Fibroblast of pulmonary artery (primary cell): ENCODE data around the gene SLC38A10.

ENCODE experiments used
- DNase-seq: peaks from one replicate; pipeline ENCODE4 v3.0.0-alpha.2; 2010; ENCODE audit warnings: low read depth
- H3K4me3 ChIP-seq: replicated peaks from 2 replicates; pipeline ENCODE4 v1.5.1; 2011; ENCODE audit warnings: low read depth, mild to moderate bottlenecking, control low read depth, low read length, moderate library complexity
- TF ChIP-seq, protein P1 (sequence below): IDR thresholded peaks from 2 replicates; pipeline ENCODE4 v1.5.1; 2011; ENCODE audit warnings: mild to moderate bottlenecking, control low read depth, low read length, inconsistent platforms; ENCODE audit errors: missing control alignments

SLC38A10 gene

DNA sequence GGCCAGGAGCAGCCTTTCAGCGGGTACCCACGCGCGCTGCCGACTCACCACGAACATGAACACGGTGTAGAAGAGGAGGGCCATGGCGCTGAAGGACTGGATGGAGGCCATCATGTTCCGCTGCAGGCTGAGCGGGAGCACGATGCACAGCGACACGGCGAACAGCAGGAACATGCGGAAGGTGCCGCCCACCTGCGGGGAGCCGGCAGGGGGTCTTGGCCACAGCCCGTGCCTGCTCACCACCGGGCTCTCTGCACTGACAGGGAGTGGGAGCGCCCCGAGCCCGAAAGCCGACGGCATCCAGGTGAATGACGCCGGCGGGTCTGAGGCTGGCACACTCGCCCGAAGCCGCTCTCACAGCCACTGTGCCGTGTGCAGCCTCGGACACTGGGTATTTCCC lies 13.0 kb downstream of the SLC38A10 start:
- no peak for DNase-seq
- TF ChIP-seq, protein P1, sequence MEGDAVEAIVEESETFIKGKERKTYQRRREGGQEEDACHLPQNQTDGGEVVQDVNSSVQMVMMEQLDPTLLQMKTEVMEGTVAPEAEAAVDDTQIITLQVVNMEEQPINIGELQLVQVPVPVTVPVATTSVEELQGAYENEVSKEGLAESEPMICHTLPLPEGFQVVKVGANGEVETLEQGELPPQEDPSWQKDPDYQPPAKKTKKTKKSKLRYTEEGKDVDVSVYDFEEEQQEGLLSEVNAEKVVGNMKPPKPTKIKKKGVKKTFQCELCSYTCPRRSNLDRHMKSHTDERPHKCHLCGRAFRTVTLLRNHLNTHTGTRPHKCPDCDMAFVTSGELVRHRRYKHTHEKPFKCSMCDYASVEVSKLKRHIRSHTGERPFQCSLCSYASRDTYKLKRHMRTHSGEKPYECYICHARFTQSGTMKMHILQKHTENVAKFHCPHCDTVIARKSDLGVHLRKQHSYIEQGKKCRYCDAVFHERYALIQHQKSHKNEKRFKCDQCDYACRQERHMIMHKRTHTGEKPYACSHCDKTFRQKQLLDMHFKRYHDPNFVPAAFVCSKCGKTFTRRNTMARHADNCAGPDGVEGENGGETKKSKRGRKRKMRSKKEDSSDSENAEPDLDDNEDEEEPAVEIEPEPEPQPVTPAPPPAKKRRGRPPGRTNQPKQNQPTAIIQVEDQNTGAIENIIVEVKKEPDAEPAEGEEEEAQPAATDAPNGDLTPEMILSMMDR: no peak
- H3K4me3 ChIP-seq: no peak overlapping the region

DNA sequence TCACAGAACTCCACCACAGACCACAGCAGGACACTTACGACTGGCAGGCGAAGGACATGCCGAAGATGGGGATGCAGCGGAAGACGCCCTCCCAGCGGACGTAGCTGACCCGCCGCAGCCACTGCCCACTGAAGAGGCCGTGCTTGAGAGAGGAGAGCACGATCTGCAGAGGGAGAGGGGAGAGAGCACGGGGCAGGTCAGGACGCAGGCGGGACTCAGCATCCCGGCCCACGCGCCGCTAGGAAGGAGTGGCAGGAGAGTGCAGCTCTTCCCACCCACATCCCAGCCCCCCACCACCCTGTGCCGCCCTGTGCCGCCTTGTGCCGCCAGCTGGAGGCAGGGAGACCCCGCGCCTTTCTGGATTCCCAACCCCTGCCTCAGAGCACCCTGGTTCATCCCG lies 14.5 kb downstream of the SLC38A10 start:
- DNase-seq: no peak
- H3K4me3 ChIP-seq: no peak overlapping the region
- TF ChIP-seq, protein P1: no peak

DNA sequence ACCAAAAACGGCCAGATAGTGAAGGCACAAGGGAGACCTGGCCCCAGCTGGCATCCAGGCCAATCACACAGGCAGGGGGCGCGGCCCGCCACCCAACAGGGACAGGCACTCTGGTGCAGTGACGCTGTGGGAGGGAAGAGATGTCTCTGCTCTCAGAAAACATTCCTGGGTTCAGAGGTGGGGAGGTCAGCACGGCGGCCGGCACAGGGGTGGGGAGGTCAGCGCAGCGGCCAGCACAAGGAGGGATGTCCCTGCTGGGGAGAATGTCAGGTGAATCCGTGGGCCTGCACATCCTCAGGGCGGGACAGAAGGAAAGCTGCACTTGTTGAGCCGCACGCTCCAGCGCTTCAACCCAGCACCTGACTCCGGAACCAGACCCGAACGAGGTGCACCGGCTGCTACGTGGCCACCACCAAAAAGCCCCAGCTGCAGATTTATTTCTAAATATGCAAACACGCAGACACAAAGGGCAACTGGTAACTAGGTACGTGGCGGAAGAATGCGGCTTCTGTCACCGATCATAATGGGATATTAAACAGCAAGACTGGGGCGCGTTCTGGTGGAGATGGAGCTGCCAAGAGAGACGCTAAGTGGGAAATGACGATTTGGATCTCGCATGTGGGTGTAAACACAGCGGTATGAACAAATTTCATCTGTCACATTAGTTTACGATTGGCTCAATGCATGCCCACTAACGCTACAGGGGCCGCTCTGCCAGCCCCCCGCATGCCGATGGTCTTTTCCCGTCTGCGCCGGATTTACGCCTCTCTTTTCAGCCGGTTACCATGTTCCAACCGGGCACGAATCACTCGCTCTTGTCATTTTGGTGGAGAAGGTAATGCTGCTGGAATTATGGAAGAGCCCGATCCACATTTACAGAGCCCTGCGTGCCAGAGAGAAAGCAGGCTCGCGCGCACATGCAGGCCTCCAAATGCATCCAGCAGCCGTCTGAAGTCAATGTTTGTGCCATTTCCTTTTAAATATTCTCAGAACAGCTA lies 15.5 kb downstream of the SLC38A10 start:
- DNase-seq: no peak
- TF ChIP-seq, protein P1: no peak
- H3K4me3 ChIP-seq: no peak overlapping the region

DNA sequence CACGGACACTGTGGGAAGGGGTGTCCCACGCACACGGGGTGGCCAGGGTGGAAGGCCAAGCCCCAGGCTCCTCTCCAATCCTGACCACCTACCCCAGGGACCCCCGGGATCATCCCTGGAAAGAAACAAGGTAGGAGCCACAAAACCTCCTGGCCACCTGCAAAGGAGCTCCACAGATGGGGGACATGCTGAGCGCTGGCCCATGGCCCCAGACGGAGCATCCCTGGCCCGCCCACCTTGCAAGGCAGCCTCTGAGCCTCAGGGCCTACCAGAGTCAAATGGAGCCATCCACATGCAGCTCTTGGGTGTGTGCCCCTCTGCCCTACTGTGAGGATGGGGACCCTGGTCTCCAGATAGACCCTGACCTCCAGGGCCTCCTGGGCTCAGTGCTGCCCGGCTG lies 16.3 kb downstream of the SLC38A10 start:
- no peak overlapping the region for H3K4me3 ChIP-seq
- DNase-seq: no peak
- TF ChIP-seq, protein P1: no peak

DNA sequence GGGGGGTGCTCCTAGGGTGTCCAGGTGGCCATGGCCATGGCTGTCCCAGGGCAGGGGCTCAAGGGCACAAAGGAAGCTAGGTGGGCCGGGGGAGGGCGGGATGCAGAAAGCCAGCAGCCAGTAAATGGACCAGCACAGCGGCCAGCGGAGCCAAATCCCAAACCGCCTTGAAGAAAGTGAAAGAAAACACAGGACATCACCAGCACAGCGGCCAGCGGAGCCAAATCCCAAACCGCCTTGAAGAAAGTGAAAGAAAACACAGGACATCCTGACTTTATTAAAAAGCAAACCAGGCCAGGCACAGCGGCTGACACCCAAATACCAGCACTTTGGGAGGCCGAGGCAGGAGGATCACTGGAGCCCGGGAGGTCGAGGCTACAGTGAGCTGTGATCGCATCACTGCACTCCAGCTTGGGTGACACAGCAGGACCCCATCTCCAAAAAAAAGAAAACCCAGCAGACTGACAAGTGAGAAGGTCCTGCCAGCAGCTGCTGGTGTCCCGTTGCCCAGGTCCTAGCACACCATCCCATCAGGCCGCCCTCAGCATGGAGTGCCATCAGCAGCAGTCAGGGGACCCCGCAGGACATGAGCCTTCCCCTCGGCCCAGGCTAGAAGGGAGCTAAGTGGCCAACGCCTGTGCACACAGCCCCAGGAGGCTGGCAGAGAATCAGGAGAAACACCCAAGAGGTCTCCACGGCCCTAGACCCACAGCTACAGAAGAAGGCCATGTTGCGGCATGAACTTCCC lies 17.0 kb downstream of the SLC38A10 start:
- DNase-seq: no peak
- TF ChIP-seq, protein P1: no peak
- no peak overlapping the region for H3K4me3 ChIP-seq

DNA sequence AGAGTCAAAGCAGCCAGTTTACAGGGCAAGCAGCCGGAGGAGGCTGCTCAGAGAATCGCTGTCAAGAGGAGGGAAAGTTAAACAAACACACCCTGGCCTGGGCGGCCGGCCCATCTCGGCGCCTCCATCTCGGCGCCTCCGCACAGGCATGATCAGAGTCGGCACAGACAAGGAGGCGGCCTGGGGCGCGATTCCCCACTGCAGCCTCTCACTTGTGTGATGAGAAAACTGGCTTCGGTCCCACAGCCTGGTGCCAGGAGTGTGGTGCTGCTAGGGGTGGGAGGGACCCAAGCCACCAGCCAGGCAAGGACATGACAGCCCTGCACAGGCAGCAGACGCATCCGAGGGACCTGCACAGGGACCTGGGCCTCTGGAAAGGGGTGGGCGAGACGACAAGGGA lies 17.7 kb downstream of the SLC38A10 start:
- DNase-seq: no peak
- no peak overlapping the region for H3K4me3 ChIP-seq
- TF ChIP-seq, protein P1: no peak
